Mucosa of descending colon (tissue), 3 donors: ENCODE measurements around the gene SERPINA3. TPM values are rescaled to one million over a fixed set of nuclear protein-coding genes. Genes with fewer than 3 reads are reported as not detected.

ENCODE experiments used
- ATAC-seq: fragments of 200-7000 bp; cut with Tn5 transposase; one replicate; pipeline ENCODE4 v1.9.1; 2020; ENCODE audit warnings: mild to moderate bottlenecking, moderate library complexity
- DNase-seq, 3 donors: peaks; one replicate each; pipeline ENCODE4 v3.0.0-alpha.2; 2020
- H3K36me3 ChIP-seq: fragments of 200-600 bp; one replicate; pipeline ENCODE4 v1.8.0; 2021; ENCODE audit warnings: low read depth, mild to moderate bottlenecking
- H3K4me1 ChIP-seq: fragments of 200-600 bp; one replicate; pipeline ENCODE4 v1.8.0; 2021; ENCODE audit warnings: low read depth, mild to moderate bottlenecking
- H3K4me3 ChIP-seq: fragments of 200-600 bp; one replicate; pipeline ENCODE4 v1.8.0; 2021; ENCODE audit warnings: mild to moderate bottlenecking
- H3K9me3 ChIP-seq: fragments of 200-600 bp; one replicate; pipeline ENCODE4 v1.8.0; 2021; ENCODE audit warnings: mild to moderate bottlenecking
- CTCF ChIP-seq: fragments of 200-600 bp; IDR thresholded peaks from one replicate; pipeline ENCODE4 v1.8.0; 2022; ENCODE audit warnings: antibody characterized with exemption, mild to moderate bottlenecking
- intact Hi-C, 2 donors: fragments of 100-400 bp; cut with DNase I in 1 of 2; cut with micrococcal nuclease in 1 of 2; formaldehyde crosslinking; loops; one replicate each; pipeline versions ENCODE4 v1.11.0 to v1.11.1; 2022; cut with DNase I, micrococcal nuclease
- total RNA-seq, 3 donors: library from RNA; stranded (reverse); fragmentation: NEBNext Ultra II Directional in 2 of 3; extraction: Animal tissue kit (Norgen Biotek cat#: 25700) in 2 of 3; gene quantifications; one replicate each; pipeline versions ENCODE4 v1.2.1 to v1.2.4, GENCODE V29; 2021 to 2023
- donor health status: DM: no; HTN: no; CAD: no; lungs with moderate emphysema.
- donor health status: DM: no; HTN: no; CAD: no.
- donor health status: DM: no; HTN: yes; CAD: no.

The SERPINA3 gene
- total RNA-seq, 3 donors from 2014 or later: 3.1 to 43.9 (median 41.3) TPM

- no peak for ATAC-seq
- H3K9me3 ChIP-seq: peaks cover 20% of the 10 kb centered on the region
- no peak for TF ChIP-seq CTCF
- intact Hi-C loops: no loop called here
- H3K4me1 ChIP-seq: no peaks in the 10 kb centered on the region
- H3K36me3 ChIP-seq: no peaks in the 10 kb centered on the region
- no peak for DNase-seq
- no peak overlapping the region for H3K4me3 ChIP-seq
These were observed 6.0 kb downstream of the SERPINA3 start for GRCh38 chr14:94617988-94618822.

GRCh38 chr14:94619297-94619696 is 7.1 kb downstream of the SERPINA3 start:
- Histone ChIP-seq H3K4me1 (no peaks in the 10 kb centered on the region), H3K4me3 (no peak overlapping the region), H3K36me3 (no peaks in the 10 kb centered on the region), H3K9me3 (peaks cover 20% of the 10 kb centered on the region)
- ATAC-seq (no peak), DNase-seq (no peak)
- intact Hi-C loops: no loop called here
- no peak for TF ChIP-seq CTCF

GRCh38 chr14:94620597-94620996 is 8.4 kb downstream of the SERPINA3 start:
- no peak for DNase-seq
- Histone ChIP-seq H3K4me1 (no peaks in the 10 kb centered on the region), H3K9me3 (peaks cover 20% of the 10 kb centered on the region), H3K36me3 (no peaks in the 10 kb centered on the region), H3K4me3 (no peak overlapping the region)
- TF ChIP-seq CTCF: no peak
- no peak for ATAC-seq
- intact Hi-C loops: no loop called here

- TF ChIP-seq CTCF: no peak
- intact Hi-C loops: no loop called here
- DNase-seq: no peak
- H3K9me3 ChIP-seq: peaks cover 20% of the 10 kb centered on the region
- no peaks in the 10 kb centered on the region for H3K4me1 ChIP-seq
- H3K36me3 ChIP-seq: no peaks in the 10 kb centered on the region
- H3K4me3 ChIP-seq: no peak overlapping the region
- no peak for ATAC-seq
These were observed 9.4 kb downstream of the SERPINA3 start for GRCh38 chr14:94621358-94622134.

DNA sequence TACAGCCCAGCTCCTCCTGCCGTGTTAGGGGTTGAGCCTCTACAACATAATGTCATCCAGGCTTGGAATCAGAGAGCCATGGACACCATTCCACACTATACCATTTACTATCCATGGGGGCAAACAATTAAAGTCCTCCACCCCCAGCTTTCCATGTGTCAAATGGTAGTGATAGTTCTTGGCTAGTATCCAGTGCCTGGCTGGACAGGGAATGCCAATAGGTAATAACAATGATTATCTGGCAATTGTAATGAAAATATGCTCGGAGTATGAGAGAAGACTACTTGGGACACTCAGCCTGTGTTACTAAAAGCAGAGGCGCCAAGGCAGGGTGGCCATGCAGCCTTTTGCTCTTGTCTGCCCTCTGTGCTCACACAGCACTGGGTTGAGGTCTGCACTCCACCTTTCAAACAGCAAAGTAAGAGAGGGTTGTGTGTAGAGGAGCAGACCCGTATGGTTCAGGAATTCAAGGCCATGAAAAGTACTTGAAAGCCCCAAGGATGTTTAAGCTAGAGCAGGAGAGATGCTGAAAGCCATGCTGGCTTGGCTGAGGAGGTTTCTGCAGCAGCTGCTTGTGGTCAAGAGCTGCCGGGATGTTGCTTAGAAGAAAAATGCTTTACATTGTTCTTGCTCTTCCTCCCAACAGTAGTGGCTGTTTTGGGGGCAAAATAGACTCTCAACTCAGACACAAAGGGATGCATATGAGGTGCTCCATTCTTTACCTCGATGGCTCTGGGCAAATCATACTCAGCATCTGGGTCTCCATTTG is 10.6 kb downstream of the SERPINA3 start:
- ATAC-seq (no peak), DNase-seq (no peak)
- Histone ChIP-seq H3K9me3 (peaks cover 10% of the 10 kb centered on the region), H3K36me3 (no peaks in the 10 kb centered on the region), H3K4me3 (no peak overlapping the region), H3K4me1 (no peaks in the 10 kb centered on the region)
- TF ChIP-seq CTCF: no peak
- intact Hi-C loops: no loop called here
